ENCODE measurements around the gene FAM13C.
"Not testable (repeated sequence)": the region's sequence is repeated elsewhere in the genome, so short reads cannot be mapped to it uniquely, and the experiment has no call there.

FAM13C gene

DNA sequence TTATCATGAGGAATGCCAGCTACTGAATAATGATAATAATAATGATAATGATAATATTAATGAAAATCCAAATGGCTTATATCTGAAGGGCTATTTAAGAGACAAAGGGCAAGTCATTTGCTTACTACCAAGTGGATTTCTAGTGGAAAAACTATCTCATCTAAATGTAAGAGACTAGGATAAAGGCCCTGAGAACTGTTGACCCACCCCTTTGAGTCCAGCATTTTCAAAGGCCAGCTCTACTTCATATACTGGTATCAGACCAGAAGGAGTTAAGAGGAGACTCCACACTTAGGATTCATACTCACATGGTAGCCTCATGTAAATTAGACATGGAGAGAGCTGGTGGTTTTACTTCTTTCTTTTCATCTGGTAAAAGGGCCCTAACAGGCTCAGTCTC, 109.9 kb downstream of the FAM13C start:
- H3K27ac Mint-ChIP-seq, result no peak overlapping the region
- no peaks in the 10 kb centered on the region for H3K4me1 Mint-ChIP-seq
- H3K9me3 Mint-ChIP-seq, result no peaks in the 10 kb centered on the region
- no peaks in the 10 kb centered on the region for H3K36me3 Mint-ChIP-seq
- no peak for DNase-seq (ENCODE audit: low spot score in 2 of 2)
- ATAC-seq, result no peak
- no peak overlapping the region for H3K4me3 Mint-ChIP-seq

DNA sequence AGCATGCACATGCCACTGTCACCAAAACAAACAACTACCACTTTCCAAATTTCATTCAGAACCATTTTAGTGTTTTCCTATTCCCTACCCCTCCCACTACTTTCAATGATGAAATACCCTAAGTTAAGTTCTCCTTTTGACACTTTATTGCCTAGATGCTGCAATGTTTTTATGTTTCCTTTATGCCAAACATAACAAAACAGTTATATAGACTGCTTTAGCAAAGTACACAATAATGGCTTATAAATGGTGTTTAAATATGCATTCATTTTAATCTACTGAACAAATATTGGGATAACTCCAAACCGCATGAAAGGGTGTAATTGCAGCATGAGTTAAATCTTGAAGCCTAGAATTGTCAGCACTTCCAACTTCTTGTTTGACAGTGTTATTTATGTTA, 116.7 kb downstream of the FAM13C start:
- Mint-ChIP-seq H3K4me1 (no peaks in the 10 kb centered on the region), H3K9me3 (no peaks in the 10 kb centered on the region), H3K27ac (no peak overlapping the region), H3K36me3 (no peaks in the 10 kb centered on the region), H3K4me3 (no peak overlapping the region)
- no peak for DNase-seq (ENCODE audit: low spot score in 2 of 2)
- ATAC-seq, result no peak

GRCh38 chr10:59244871-59245270, 117.5 kb downstream of the FAM13C start:
- Mint-ChIP-seq H3K4me1 (no peaks in the 10 kb centered on the region), H3K36me3 (no peaks in the 10 kb centered on the region), H3K9me3 (no peaks in the 10 kb centered on the region), H3K27ac (no peak overlapping the region), H3K4me3 (no peak overlapping the region)
- ATAC-seq (no peak), DNase-seq (ENCODE audit: low spot score in 2 of 2) (no peak)

GRCh38 chr10:59243611-59244195, 118.6 kb downstream of the FAM13C start:
- no peak for DNase-seq (ENCODE audit: low spot score in 2 of 2)
- no peak for ATAC-seq
- Mint-ChIP-seq H3K36me3 (no peaks in the 10 kb centered on the region), H3K4me3 (no peak overlapping the region), H3K27ac (no peak overlapping the region), H3K4me1 (no peaks in the 10 kb centered on the region), H3K9me3 (no peaks in the 10 kb centered on the region)

- Mint-ChIP-seq H3K4me3 (no peak overlapping the region), H3K9me3 (no peaks in the 10 kb centered on the region), H3K4me1 (no peaks in the 10 kb centered on the region), H3K36me3 (no peaks in the 10 kb centered on the region), H3K27ac (no peak overlapping the region)
- no peak for ATAC-seq
- no peak for DNase-seq (ENCODE audit: low spot score in 2 of 2)
Observed at GRCh38 chr10:59242991-59243390, 119.4 kb downstream of the FAM13C start.

DNA sequence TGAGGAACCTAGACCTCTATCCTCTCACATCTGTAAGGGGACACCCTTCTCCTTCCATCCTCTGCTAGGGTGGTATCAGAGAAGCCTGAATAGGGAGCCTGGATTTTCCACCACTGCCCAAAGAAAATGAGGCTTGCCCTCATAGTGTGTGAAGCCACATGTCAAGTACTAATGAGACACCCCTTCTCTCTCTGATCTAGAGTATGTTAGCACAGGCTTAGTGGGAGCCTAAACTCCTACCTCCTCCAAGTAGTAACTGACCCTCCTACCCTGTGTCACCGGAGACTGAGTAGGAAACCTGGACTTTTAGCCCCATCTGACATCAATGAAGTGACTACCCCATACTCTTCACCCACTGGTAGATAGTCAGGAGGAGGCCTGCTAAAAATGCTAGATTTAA, 120.3 kb downstream of the FAM13C start:
- DNase-seq (ENCODE audit: low spot score in 2 of 2), result no peak
- no peaks in the 10 kb centered on the region for H3K4me1 Mint-ChIP-seq
- no peak overlapping the region for H3K27ac Mint-ChIP-seq
- no peaks in the 10 kb centered on the region for H3K9me3 Mint-ChIP-seq
- ATAC-seq, result no peak
- H3K4me3 Mint-ChIP-seq, result no peak overlapping the region
- H3K36me3 Mint-ChIP-seq, result no peaks in the 10 kb centered on the region

GRCh38 chr10:59240582-59241183, 121.7 kb downstream of the FAM13C start:
- no peak for DNase-seq (ENCODE audit: low spot score in 2 of 2)
- Mint-ChIP-seq H3K27ac (no peak overlapping the region), H3K36me3 (no peaks in the 10 kb centered on the region), H3K9me3 (no peaks in the 10 kb centered on the region), H3K4me1 (no peaks in the 10 kb centered on the region), H3K4me3 (no peak overlapping the region)
- no peak for ATAC-seq

GRCh38 chr10:59239108-59239507, 123.2 kb downstream of the FAM13C start:
- H3K36me3 Mint-ChIP-seq; H3K9me3 Mint-ChIP-seq; H3K27ac Mint-ChIP-seq; H3K4me3 Mint-ChIP-seq; H3K4me1 Mint-ChIP-seq; DNase-seq (ENCODE audit: low spot score in 2 of 2); ATAC-seq: not testable (repeated sequence)

DNA sequence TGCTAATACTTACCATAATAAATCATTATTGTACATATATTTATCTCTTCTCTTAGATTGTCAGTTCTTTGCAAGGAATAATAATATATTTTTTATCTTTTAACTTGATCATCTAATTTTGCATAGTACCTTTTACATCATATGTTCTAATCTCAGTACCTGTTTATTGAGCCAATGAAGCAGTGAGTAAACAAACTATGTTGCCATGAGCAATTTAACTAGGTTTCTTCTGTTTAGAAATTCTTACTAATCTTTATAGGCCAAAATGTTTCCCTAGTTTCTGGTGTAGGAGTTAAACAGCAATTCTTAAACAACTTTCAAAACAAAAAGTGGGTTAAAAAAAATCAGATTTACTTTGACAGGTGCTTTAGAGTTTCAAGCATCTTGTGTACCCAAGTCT, 124.6 kb downstream of the FAM13C start:
- peaks cover 4% of the 10 kb centered on the region for H3K9me3 Mint-ChIP-seq

DNA sequence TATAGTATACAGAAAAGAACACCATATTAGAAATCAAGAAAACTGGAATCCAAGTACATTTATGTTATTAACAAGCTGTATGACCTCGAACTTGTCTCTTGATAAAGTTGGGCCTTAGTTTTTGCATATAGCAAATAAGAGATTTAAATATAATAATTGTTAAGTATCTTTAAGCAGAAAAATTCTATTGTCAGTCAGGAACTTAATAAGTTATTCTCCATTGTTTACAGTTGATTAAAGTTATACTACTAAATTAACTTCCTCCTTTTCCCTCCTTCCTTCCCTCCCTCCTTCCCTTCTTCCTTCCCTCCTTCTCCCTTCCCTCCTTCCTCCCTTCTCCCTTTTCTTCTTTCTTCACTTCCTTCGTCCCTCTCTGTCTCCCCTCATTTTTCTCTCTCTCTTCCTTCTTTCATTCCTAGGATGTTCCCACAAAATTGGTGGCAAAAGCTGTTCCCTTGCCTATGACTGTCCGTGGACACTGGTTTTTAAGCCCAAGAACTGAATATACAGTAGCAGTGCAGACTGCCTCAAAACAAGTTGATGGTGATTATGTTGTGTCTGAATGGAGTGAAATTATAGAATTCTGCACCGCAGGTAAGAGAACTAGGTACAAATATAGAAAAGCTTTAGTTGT, 126.2 kb downstream of the FAM13C start:
- no peak for ATAC-seq
- H3K9me3 Mint-ChIP-seq, result peaks cover 4% of the 10 kb centered on the region

More for the DNA sequence above, 124.6 kb downstream of the FAM13C start:
- H3K27ac Mint-ChIP-seq, result no peak overlapping the region
- no peak overlapping the region for H3K4me3 Mint-ChIP-seq
- no peaks in the 10 kb centered on the region for H3K4me1 Mint-ChIP-seq
- ATAC-seq (no peak), DNase-seq (ENCODE audit: low spot score in 2 of 2) (no peak)
- no peaks in the 10 kb centered on the region for H3K36me3 Mint-ChIP-seq

DNA sequence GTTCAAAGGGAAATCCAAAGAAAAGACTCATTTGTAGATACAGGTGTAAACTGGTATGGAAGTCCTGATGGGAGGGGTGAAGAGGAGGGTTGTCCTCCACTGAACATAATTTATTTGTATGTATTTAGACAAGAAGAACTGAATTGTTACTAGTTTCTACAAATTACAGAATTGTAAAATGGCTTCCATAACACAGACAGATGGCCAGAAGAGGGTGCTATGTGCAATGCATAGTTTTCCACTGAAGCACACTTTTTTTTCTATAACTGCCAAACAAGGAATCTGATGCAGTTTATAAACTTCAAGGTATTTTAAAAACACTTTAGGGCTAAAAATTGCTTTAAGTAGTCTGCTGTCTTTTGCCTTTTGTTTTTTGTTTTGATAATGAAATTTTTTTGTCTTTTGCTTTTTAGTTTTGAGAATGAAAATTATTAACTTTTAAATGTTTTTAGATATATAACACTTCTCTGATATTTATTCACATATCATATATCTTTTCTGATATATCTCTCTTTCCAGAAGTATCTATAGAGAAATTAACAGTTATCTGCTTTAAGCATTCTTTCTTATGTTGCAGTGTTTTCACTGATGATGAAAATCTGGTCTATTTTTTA, 127.4 kb downstream of the FAM13C start:
- Mint-ChIP-seq H3K36me3 (no peaks in the 10 kb centered on the region), H3K4me3 (no peak overlapping the region), H3K9me3 (peaks cover 4% of the 10 kb centered on the region), H3K4me1 (no peaks in the 10 kb centered on the region), H3K27ac (no peak overlapping the region)
- ATAC-seq, result no peak
- no peak for DNase-seq (ENCODE audit: low spot score in 2 of 2)

More for the DNA sequence above, 126.2 kb downstream of the FAM13C start:
- H3K4me1 Mint-ChIP-seq, result no peaks in the 10 kb centered on the region
- H3K27ac Mint-ChIP-seq, result no peak overlapping the region
- no peak overlapping the region for H3K4me3 Mint-ChIP-seq
- no peak for DNase-seq (ENCODE audit: low spot score in 2 of 2)
- no peaks in the 10 kb centered on the region for H3K36me3 Mint-ChIP-seq

DNA sequence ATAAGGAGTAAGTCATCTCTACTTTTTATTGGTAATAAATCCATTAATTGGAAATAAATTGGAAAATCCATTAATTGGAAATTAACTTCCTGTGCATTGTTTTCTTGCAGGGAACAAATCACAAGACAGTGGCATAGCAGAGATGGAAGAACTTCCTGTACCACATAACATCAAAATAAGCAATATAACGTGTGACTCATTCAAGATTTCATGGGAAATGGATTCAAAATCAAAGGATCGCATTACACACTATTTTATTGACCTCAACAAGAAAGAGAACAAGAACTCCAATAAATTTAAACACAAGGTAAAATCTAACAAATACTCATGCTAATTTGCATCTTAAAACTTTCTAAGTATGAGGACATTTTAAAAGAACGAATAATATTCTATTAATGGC, 128.2 kb downstream of the FAM13C start:
- no peak for DNase-seq (ENCODE audit: low spot score in 2 of 2)
- H3K4me3 Mint-ChIP-seq, result no peak overlapping the region
- no peaks in the 10 kb centered on the region for H3K4me1 Mint-ChIP-seq
- peaks cover 4% of the 10 kb centered on the region for H3K9me3 Mint-ChIP-seq
- no peak for ATAC-seq
- no peak overlapping the region for H3K27ac Mint-ChIP-seq
- no peaks in the 10 kb centered on the region for H3K36me3 Mint-ChIP-seq

DNA sequence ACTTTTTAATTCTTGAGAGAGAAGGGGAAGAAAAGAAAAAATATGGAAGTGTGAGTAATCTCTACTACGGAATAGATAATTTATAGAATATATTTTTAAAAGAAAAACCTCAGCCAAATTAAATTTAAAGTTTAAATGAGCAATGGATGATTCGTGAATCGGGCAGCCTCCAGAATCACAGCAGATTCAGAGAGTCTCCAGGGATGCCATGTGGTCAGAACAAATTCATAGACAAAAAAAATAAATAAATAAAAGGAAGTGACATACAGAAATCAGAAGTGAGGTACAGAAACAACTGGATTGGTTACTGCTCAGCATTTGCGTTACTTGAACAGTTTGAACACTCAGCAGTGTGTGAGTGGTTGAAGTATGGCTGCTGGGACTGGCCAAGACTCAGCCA, 132.9 kb downstream of the FAM13C start:
- no peaks in the 10 kb centered on the region for H3K36me3 Mint-ChIP-seq
- no peak overlapping the region for H3K4me3 Mint-ChIP-seq
- DNase-seq (ENCODE audit: low spot score in 2 of 2) (no peak), ATAC-seq (no peak)
- H3K9me3 Mint-ChIP-seq, result peaks cover 4% of the 10 kb centered on the region
- no peaks in the 10 kb centered on the region for H3K4me1 Mint-ChIP-seq
- H3K27ac Mint-ChIP-seq, result no peak overlapping the region

DNA sequence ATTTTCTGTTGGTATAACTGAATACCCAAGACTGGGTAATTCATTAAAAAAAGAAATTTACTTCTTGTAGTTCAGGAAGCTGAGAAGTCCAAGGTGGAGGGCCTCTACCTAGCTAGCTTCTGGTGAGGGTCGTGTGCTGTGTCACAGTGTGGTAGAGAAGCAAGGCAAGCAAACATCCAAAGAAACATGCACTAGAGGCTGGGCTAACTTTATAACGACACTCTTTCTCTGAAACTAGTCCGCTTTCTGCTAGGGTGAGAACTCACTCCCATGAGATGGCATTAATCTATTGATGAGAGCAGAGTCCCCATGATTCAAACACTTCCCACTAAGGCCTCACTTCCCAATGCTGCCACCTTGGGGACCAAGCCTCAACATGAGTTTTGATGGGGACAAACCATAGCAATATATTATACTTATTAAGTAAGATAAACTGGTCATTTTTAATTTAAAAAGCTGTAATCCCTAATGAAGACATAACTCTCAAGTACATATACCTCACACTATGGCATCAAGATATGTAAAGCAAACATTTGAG, 135.1 kb downstream of the FAM13C start:
- no peaks in the 10 kb centered on the region for H3K36me3 Mint-ChIP-seq
- no peak overlapping the region for H3K27ac Mint-ChIP-seq
- no peaks in the 10 kb centered on the region for H3K9me3 Mint-ChIP-seq
- H3K4me1 Mint-ChIP-seq, result no peaks in the 10 kb centered on the region
- no peak overlapping the region for H3K4me3 Mint-ChIP-seq
- no peak for ATAC-seq
- no peak for DNase-seq (ENCODE audit: low spot score in 2 of 2)

DNA sequence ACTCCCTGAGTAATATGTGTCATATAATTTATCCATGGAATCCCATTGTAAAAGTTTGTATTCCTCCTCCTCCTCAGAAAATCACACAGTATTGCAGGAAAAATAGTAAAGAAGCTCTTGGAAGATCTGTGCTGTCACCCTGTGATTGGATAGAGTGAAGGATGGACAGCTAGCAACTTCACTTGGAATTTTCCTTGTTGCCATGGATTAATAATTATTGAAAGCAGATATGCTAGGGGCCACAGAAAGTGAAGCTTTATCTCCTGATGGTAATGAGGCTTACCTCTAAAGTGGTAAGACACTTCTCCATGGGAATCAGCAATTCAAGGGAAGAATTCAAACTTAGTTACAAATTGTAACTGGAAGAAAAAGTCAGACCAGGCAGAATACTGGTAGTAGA, 137.1 kb downstream of the FAM13C start:
- Mint-ChIP-seq H3K27ac (no peak overlapping the region), H3K9me3 (no peaks in the 10 kb centered on the region), H3K36me3 (no peaks in the 10 kb centered on the region), H3K4me3 (no peak overlapping the region), H3K4me1 (no peaks in the 10 kb centered on the region)
- DNase-seq (ENCODE audit: low spot score in 2 of 2) (no peak), ATAC-seq (no peak)

GRCh38 chr10:59223597-59223996, 138.8 kb downstream of the FAM13C start:
- H3K4me3 Mint-ChIP-seq; ATAC-seq; H3K4me1 Mint-ChIP-seq; H3K36me3 Mint-ChIP-seq; DNase-seq (ENCODE audit: low spot score in 2 of 2); H3K27ac Mint-ChIP-seq; H3K9me3 Mint-ChIP-seq: not testable (repeated sequence)

Data from stimulated activated effector memory CD8-positive, alpha-beta T cell treated with anti-CD3 and anti-CD28 coated beads, Interleukin-12 subunit alpha, Interleukin-12 subunit beta, amount 100 ng/mL, for 72 hours (primary cell).